GM12801 (cell line): ENCODE results near the gene PIK3CB.

Experiments used
- CTCF ChIP-seq: IDR thresholded peaks from one replicate; pipeline ENCODE4 v1.5.1; 2011; ENCODE audit warnings: control low read depth; ENCODE audit not compliant: insufficient read length; ENCODE audit errors: extremely low read depth

Gene PIK3CB

GRCh38 chr3:138774529-138775253 is 60.0 kb downstream of the PIK3CB start:
- TF ChIP-seq CTCF: no peak

GRCh38 chr3:138771585-138771984 is 63.1 kb downstream of the PIK3CB start:
- TF ChIP-seq CTCF: no peak

GRCh38 chr3:138769616-138770015 is 65.1 kb downstream of the PIK3CB start:
- TF ChIP-seq CTCF: no peak

- no peak for TF ChIP-seq CTCF
These were observed 65.8 kb downstream of the PIK3CB start for GRCh38 chr3:138768946-138769345.

- no peak for TF ChIP-seq CTCF
These were observed 66.6 kb downstream of the PIK3CB start for GRCh38 chr3:138768125-138768524.

- TF ChIP-seq CTCF: no peak
These were observed 67.1 kb downstream of the PIK3CB start for GRCh38 chr3:138767498-138768104.

GRCh38 chr3:138761002-138761401 is 73.7 kb downstream of the PIK3CB start:
- no peak for TF ChIP-seq CTCF
